ENCODE measurements around the gene DENND4B. TPM values are rescaled to one million over a fixed set of nuclear protein-coding genes. Genes with fewer than 3 reads are reported as not detected.

The DENND4B gene
- total and polyA plus RNA-seq, 2 experiments from 2014 or later, result 15.4 to 22.3 TPM

DNA sequence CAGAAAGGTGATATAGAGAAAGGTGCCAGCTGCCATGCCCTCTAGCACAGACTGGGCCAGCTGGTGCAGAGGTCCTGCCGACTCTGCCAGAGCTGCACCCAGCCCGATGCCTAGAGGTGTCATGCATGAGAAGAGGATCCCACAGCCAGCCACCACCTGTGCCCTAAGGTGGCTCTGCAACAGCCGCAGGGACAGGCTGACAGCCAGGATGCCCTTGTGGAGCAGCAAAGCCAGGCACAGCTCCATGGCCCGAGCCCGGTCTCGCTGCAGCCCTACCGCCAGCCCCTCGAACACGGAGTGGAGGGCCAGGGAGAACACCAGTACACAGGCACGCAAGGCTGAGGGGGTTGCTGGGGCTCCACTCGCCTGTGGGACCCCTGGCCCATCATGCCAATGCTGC, 13.7 kb upstream of the DENND4B start:
- WGBS (ENCODE audit: low lambda C conversion rate, missing lambda C conversion rate), result 97% methylated on average over 11 of the region's 11 CpGs
- Histone ChIP-seq H3K27me3 (no peaks in the 10 kb centered on the region), H3K4me1 (ENCODE audit: insufficient read depth) (peaks cover 26% of the 10 kb centered on the region), H3K36me3 (replicated peaks; ENCODE audit: insufficient read depth, low read depth) (no peaks in the 10 kb centered on the region), H3K79me2 (peaks cover 64% of the 10 kb centered on the region), H3K4me2 (no peak overlapping the region), H2AFZ (no peak overlapping the region), H3K9me3 (ENCODE audit: low read depth) (no peaks in the 10 kb centered on the region), H3K4me3 (no peak overlapping the region), H3K9me2 (replicated peaks; ENCODE audit: insufficient read depth) (no peaks in the 10 kb centered on the region), H4K20me1 (ENCODE audit: insufficient read depth, poor library complexity, severe bottlenecking) (peaks cover 27% of the 10 kb centered on the region), H3K27ac (no peak overlapping the region)
- DNase-seq (ENCODE audit: low spot score), result no peak
- TF ChIP-seq, protein P1, sequence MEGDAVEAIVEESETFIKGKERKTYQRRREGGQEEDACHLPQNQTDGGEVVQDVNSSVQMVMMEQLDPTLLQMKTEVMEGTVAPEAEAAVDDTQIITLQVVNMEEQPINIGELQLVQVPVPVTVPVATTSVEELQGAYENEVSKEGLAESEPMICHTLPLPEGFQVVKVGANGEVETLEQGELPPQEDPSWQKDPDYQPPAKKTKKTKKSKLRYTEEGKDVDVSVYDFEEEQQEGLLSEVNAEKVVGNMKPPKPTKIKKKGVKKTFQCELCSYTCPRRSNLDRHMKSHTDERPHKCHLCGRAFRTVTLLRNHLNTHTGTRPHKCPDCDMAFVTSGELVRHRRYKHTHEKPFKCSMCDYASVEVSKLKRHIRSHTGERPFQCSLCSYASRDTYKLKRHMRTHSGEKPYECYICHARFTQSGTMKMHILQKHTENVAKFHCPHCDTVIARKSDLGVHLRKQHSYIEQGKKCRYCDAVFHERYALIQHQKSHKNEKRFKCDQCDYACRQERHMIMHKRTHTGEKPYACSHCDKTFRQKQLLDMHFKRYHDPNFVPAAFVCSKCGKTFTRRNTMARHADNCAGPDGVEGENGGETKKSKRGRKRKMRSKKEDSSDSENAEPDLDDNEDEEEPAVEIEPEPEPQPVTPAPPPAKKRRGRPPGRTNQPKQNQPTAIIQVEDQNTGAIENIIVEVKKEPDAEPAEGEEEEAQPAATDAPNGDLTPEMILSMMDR (IDR thresholded peaks at IDR 0.05; ENCODE audit: poor library complexity), result no peak
- no peak for TF ChIP-seq EZH2phosphoT487 (IDR thresholded peaks at IDR 0.05; ENCODE audit: low read depth, severe bottlenecking, unreplicated experiment)
- no peak for TF ChIP-seq EZH2 (IDR thresholded peaks at IDR 0.05; ENCODE audit: borderline replicate concordance)

- H3K36me3 ChIP-seq (replicated peaks; ENCODE audit: insufficient read depth, low read depth), result no peaks in the 10 kb centered on the region
- H3K79me2 ChIP-seq, result peaks cover 64% of the 10 kb centered on the region
- TF ChIP-seq EZH2phosphoT487 (IDR thresholded peaks at IDR 0.05; ENCODE audit: low read depth, severe bottlenecking, unreplicated experiment) (no peak), EZH2 (IDR thresholded peaks at IDR 0.05; ENCODE audit: borderline replicate concordance) (no peak)
- H4K20me1 ChIP-seq (ENCODE audit: insufficient read depth, poor library complexity, severe bottlenecking), result peaks cover 35% of the 10 kb centered on the region
- peak overlapping the region; percentile 44 for H3K27ac ChIP-seq
- H3K4me3 ChIP-seq, result no peak overlapping the region
- no peak overlapping the region for H2AFZ ChIP-seq
- H3K27me3 ChIP-seq, result no peaks in the 10 kb centered on the region
- H3K9me3 ChIP-seq (ENCODE audit: low read depth), result no peaks in the 10 kb centered on the region
- H3K9me2 ChIP-seq (replicated peaks; ENCODE audit: insufficient read depth), result no peaks in the 10 kb centered on the region
- H3K4me2 ChIP-seq, result no peak overlapping the region
- DNase-seq (ENCODE audit: low spot score), result no peak
- H3K4me1 ChIP-seq (ENCODE audit: insufficient read depth), result peaks cover 27% of the 10 kb centered on the region
- WGBS (ENCODE audit: low lambda C conversion rate, missing lambda C conversion rate), result 94% methylated on average over 3 of the region's 3 CpGs
These were observed 12.9 kb upstream of the DENND4B start for GRCh38 chr1:153959454-153959853.

GRCh38 chr1:153958961-153959260, 12.4 kb upstream of the DENND4B start:
- Histone ChIP-seq H3K4me1 (ENCODE audit: insufficient read depth) (peaks cover 28% of the 10 kb centered on the region), H3K9me2 (replicated peaks; ENCODE audit: insufficient read depth) (no peaks in the 10 kb centered on the region), H2AFZ (no peak overlapping the region), H3K9me3 (ENCODE audit: low read depth) (no peaks in the 10 kb centered on the region), H4K20me1 (ENCODE audit: insufficient read depth, poor library complexity, severe bottlenecking) (peaks cover 40% of the 10 kb centered on the region), H3K27ac (peak overlapping the region; percentile 44), H3K79me2 (peaks cover 68% of the 10 kb centered on the region), H3K4me2 (peak overlapping the region; percentile 63), H3K36me3 (replicated peaks; ENCODE audit: insufficient read depth, low read depth) (no peaks in the 10 kb centered on the region), H3K27me3 (no peaks in the 10 kb centered on the region), H3K4me3 (no peak overlapping the region)
- DNase-seq (ENCODE audit: low spot score), result no peak
- TF ChIP-seq EZH2 (IDR thresholded peaks at IDR 0.05; ENCODE audit: borderline replicate concordance), result no peak
- TF ChIP-seq, protein P1 (IDR thresholded peaks at IDR 0.05; ENCODE audit: poor library complexity), result no peak
- TF ChIP-seq EZH2phosphoT487 (IDR thresholded peaks at IDR 0.05; ENCODE audit: low read depth, severe bottlenecking, unreplicated experiment), result no peak
- WGBS (ENCODE audit: low lambda C conversion rate, missing lambda C conversion rate), result 49% methylated on average over 4 of the region's 4 CpGs

GRCh38 chr1:153958111-153958960, 11.8 kb upstream of the DENND4B start, which contains the start of gene CRTC2:
Gene CRTC2, minus strand, starts transcription at chr1:153958612. Its CDS starts 115 bp downstream, at chr1:153958497.
- H2AFZ ChIP-seq, result peak within 1 kb of the TSS; percentile 33
- H3K27ac ChIP-seq, result peak within 1 kb of the TSS; percentile 92
- H3K79me2 ChIP-seq, result peaks cover 73% of the 10 kb centered on the region
- no peaks in the 10 kb centered on the region for H3K9me3 ChIP-seq (ENCODE audit: low read depth)
- H3K4me3 ChIP-seq, result peak within 1 kb of the TSS; percentile 47
- H3K4me1 ChIP-seq (ENCODE audit: insufficient read depth), result peaks cover 30% of the 10 kb centered on the region
- no peak for TF ChIP-seq EZH2 (IDR thresholded peaks at IDR 0.05; ENCODE audit: borderline replicate concordance)
- TF ChIP-seq, protein P1 (IDR thresholded peaks at IDR 0.05; ENCODE audit: poor library complexity), result no peak
- TF ChIP-seq EZH2phosphoT487 (IDR thresholded peaks at IDR 0.05; ENCODE audit: low read depth, severe bottlenecking, unreplicated experiment), result no peak
- peak; percentile 99 for DNase-seq (ENCODE audit: low spot score)
- peaks cover 40% of the 10 kb centered on the region for H4K20me1 ChIP-seq (ENCODE audit: insufficient read depth, poor library complexity, severe bottlenecking)
- peak within 1 kb of the TSS; percentile 97 for H3K4me2 ChIP-seq
- WGBS (ENCODE audit: low lambda C conversion rate, missing lambda C conversion rate), result 1% methylated on average over 33 of the region's 75 CpGs
- no peaks in the 10 kb centered on the region for H3K9me2 ChIP-seq (replicated peaks; ENCODE audit: insufficient read depth)
- no peaks in the 10 kb centered on the region for H3K36me3 ChIP-seq (replicated peaks; ENCODE audit: insufficient read depth, low read depth)
- no peaks in the 10 kb centered on the region for H3K27me3 ChIP-seq
